ENCODE results near the gene PNN. TPM values are rescaled to one million over a fixed set of nuclear protein-coding genes. Genes with fewer than 3 reads are reported as not detected.

Gene PNN
- total RNA-seq, 1 experiment from 2014 or later: 65.8 TPM

GRCh38 chr14:39154594-39155189 is 20.4 kb upstream of the PNN start:
- no peaks in the 10 kb centered on the region for H3K4me1 ChIP-seq (replicated peaks; ENCODE audit: insufficient read depth)
- TF ChIP-seq CTCF (conservative IDR thresholded peaks at IDR 0.05) (no peak), EZH2 (IDR thresholded peaks at IDR 0.05; ENCODE audit: low read depth) (no peak)
- H3K4me2 ChIP-seq: no peak overlapping the region
- H3K4me3 ChIP-seq: no peak overlapping the region
- H3F3A ChIP-seq (ENCODE audit: insufficient read depth, low read depth): no peaks in the 10 kb centered on the region
- no peaks in the 10 kb centered on the region for H3K79me2 ChIP-seq (ENCODE audit: low read depth)
- H4K20me1 ChIP-seq (ENCODE audit: insufficient read depth): no peaks in the 10 kb centered on the region
- ChIA-PET CTCF (no interaction called here), POLR2A (ENCODE audit: unreplicated experiment) (no interaction called here)
- H3K27me3 ChIP-seq (ENCODE audit: insufficient read depth, low read depth): no peaks in the 10 kb centered on the region
- no peaks in the 10 kb centered on the region for H3K36me3 ChIP-seq (ENCODE audit: low read depth)
- DNase-seq: no peak
- H3K9me3 ChIP-seq (ENCODE audit: insufficient read depth, low read depth): no peaks in the 10 kb centered on the region
- intact Hi-C loops (cut with micrococcal nuclease; ENCODE audit: unreplicated experiment): no loop called here
- no peak overlapping the region for H2AFZ ChIP-seq
- H3K9me2 ChIP-seq (ENCODE audit: insufficient read depth): no peaks in the 10 kb centered on the region
- no TSS peak for BruUV-seq (replicated peaks)
- no peak overlapping the region for H3K27ac ChIP-seq

DNA sequence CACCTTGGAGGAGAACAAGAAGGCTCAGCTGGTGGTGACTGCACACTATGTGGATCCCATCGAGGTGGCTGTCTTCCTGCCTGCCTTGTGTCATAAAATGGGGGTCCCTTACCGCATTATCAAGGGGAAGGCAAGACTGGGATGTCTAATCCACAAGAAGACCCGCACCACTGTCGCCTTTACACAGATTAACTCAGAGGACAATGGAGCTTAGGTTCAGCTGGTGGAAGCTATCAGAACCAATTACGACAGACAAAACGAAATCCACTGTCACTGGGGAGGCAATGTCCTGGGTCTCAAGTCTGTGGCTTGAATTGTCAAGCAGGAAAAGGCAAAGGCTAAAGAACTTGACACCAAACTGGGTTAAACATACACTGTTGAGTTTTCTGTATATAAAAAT is 17.6 kb upstream of the PNN start:
- POLR2A ChIA-PET (ENCODE audit: unreplicated experiment): no interaction called here
- DNase-seq: no peak
- Histone ChIP-seq H2AFZ (no peak overlapping the region), H3K9me2 (ENCODE audit: insufficient read depth) (no peaks in the 10 kb centered on the region), H3K27me3 (ENCODE audit: insufficient read depth, low read depth) (no peaks in the 10 kb centered on the region), H3K79me2 (ENCODE audit: low read depth) (no peaks in the 10 kb centered on the region), H3K4me3 (no peak overlapping the region), H3K4me2 (no peak overlapping the region), H3K4me1 (replicated peaks; ENCODE audit: insufficient read depth) (no peaks in the 10 kb centered on the region), H4K20me1 (ENCODE audit: insufficient read depth) (no peaks in the 10 kb centered on the region), H3F3A (ENCODE audit: insufficient read depth, low read depth) (no peaks in the 10 kb centered on the region), H3K27ac (no peak overlapping the region), H3K36me3 (ENCODE audit: low read depth) (no peaks in the 10 kb centered on the region), H3K9me3 (ENCODE audit: insufficient read depth, low read depth) (no peaks in the 10 kb centered on the region)
- intact Hi-C loops (cut with micrococcal nuclease; ENCODE audit: unreplicated experiment): no loop called here
- no peak for TF ChIP-seq CTCF (conservative IDR thresholded peaks at IDR 0.05)
- no peak for TF ChIP-seq EZH2 (IDR thresholded peaks at IDR 0.05; ENCODE audit: low read depth)
- CTCF ChIA-PET: no interaction called here
- BruUV-seq (replicated peaks): no TSS peak

DNA sequence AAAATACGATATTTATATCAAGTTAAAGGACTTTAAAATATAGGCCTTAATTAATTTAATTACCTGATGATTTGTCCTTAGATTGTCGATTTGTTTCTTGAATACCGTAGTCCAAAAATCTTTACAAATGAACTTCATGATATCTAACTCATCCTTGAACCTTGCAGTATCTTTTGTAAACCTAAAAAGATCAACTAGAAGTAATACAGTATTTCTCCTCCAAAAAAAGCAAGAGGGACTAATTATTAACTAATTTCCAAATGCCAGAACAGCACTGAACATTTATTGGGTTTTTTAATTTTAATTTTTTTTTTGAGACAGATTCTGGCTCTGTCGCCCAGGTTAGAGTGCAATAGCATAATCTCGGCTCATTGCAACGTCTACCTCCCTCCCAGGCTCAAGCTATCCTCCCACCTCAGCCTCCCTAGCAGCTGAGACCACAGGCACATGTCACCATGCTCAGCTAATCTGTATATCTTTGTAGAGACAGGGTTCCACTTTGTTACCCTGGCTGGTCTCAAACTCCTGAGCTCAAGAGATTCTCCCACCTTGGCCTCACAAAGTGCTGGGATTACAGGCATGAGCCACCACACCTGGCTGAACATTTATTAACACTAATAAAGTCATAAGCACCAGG is 16.7 kb upstream of the PNN start:
- Histone ChIP-seq H3K9me2 (ENCODE audit: insufficient read depth) (no peaks in the 10 kb centered on the region), H3K4me3 (no peak overlapping the region), H2AFZ (no peak overlapping the region), H3K4me1 (replicated peaks; ENCODE audit: insufficient read depth) (no peaks in the 10 kb centered on the region), H3K36me3 (ENCODE audit: low read depth) (no peaks in the 10 kb centered on the region), H3K9me3 (ENCODE audit: insufficient read depth, low read depth) (no peaks in the 10 kb centered on the region), H4K20me1 (ENCODE audit: insufficient read depth) (no peaks in the 10 kb centered on the region), H3F3A (ENCODE audit: insufficient read depth, low read depth) (no peaks in the 10 kb centered on the region), H3K27ac (no peak overlapping the region), H3K27me3 (ENCODE audit: insufficient read depth, low read depth) (no peaks in the 10 kb centered on the region), H3K4me2 (no peak overlapping the region), H3K79me2 (ENCODE audit: low read depth) (no peaks in the 10 kb centered on the region)
- CTCF ChIA-PET: no interaction called here
- intact Hi-C loops (cut with micrococcal nuclease; ENCODE audit: unreplicated experiment): no loop called here
- no peak for DNase-seq
- TF ChIP-seq CTCF (conservative IDR thresholded peaks at IDR 0.05) (no peak), EZH2 (IDR thresholded peaks at IDR 0.05; ENCODE audit: low read depth) (no peak)
- no TSS peak for BruUV-seq (replicated peaks)
- POLR2A ChIA-PET (ENCODE audit: unreplicated experiment): no interaction called here
